Endothelial cell of umbilical vein (primary cell): Measurements from ENCODE around the gene TRAK1. TPM values are rescaled to one million over a fixed set of nuclear protein-coding genes. Genes with fewer than 3 reads are reported as not detected.

Source experiments
- BruUV-seq: library from RNA; stranded (reverse); fragments of 400-500 nt; replicated peaks from 2 replicates; lab custom pipeline; 2021; lab: Mats Ljungman, UMichigan
- CTCF ChIA-PET: fragments of 300-600, 350-600 bp; sonication (Branson Sonifier 250); formaldehyde crosslinking; loops from one replicate; lab custom pipeline; 2021; ENCODE audit warnings: antibody characterized with exemption, inconsistent platforms; lab: Charles Lee
- POLR2A ChIA-PET: fragments of 300-600, 350-600 bp; sonication (Branson Sonifier 250); formaldehyde crosslinking; loops from one replicate; lab custom pipeline; 2021; ENCODE audit warnings: antibody characterized with exemption, inconsistent platforms; lab: Charles Lee
- DNase-seq: peaks from one replicate; pipeline ENCODE4 v3.0.0-alpha.2; 2011; ENCODE audit warnings: low read depth, low spot score
- FAIRE-seq: peaks from 2 replicates; lab custom pipeline; 2011; peaks lifted over from hg19 to GRCh38; lab: Jason Lieb, UNC
- H2AFZ ChIP-seq: 2 replicates; pipeline ENCODE4 v1.6.0; 2012; ENCODE audit warnings: low read depth, low read length, control low read depth, inconsistent platforms
- H3K27ac ChIP-seq: 2 replicates; pipeline ENCODE4 v1.5.1; 2011; ENCODE audit warnings: low read depth, mild to moderate bottlenecking, control low read depth, low read length, moderate library complexity; ENCODE audit not compliant: insufficient read depth
- H3K27me3 ChIP-seq, 2 experiments: 2 replicates each; pipeline versions ENCODE4 v1.6.0 to v1.6.1; 2011; ENCODE audit warnings: low read length in 2 of 2, mixed read lengths in 1 of 2; ENCODE audit not compliant: control insufficient read depth in 2 of 2, insufficient read depth in 2 of 2
- H3K36me3 ChIP-seq, 2 experiments: 2 replicates in 1 of 2; 3 replicates in 1 of 2; pipeline ENCODE4 v1.5.1; 2011; ENCODE audit warnings: low read length in 2 of 2, mild to moderate bottlenecking in 1 of 2, moderate library complexity in 1 of 2; ENCODE audit not compliant: control insufficient read depth in 2 of 2, insufficient read depth in 2 of 2; ENCODE audit errors: extremely low read depth in 1 of 2
- H3K4me1 ChIP-seq: 3 replicates; pipeline ENCODE4 v1.5.1; 2011; ENCODE audit warnings: mild to moderate bottlenecking, low read length; ENCODE audit not compliant: control insufficient read depth, insufficient read depth; ENCODE audit errors: extremely low read depth
- H3K4me2 ChIP-seq: 2 replicates; pipeline ENCODE4 v1.6.1; 2011; ENCODE audit warnings: low read length, control low read depth, mixed read lengths; ENCODE audit not compliant: insufficient read depth
- H3K4me3 ChIP-seq, 3 experiments: fragments of 200-600 bp in 1 of 3; sonication (generic), shearing (Covaris generic) in 1 of 3; replicated peaks in 1 of 3; 2 replicates each; pipeline ENCODE4 v1.5.1; 2011 to 2016; ENCODE audit warnings: control low read depth in 3 of 3, low read length in 3 of 3, mild to moderate bottlenecking in 2 of 3, inconsistent platforms in 1 of 3, low read depth in 1 of 3, moderate library complexity in 1 of 3; ENCODE audit not compliant: insufficient read depth in 1 of 3
- H3K79me2 ChIP-seq: 2 replicates; pipeline ENCODE4 v1.6.0; 2012; ENCODE audit warnings: low read length, inconsistent platforms; ENCODE audit not compliant: control insufficient read depth, insufficient read depth
- H3K9ac ChIP-seq: replicated peaks from 2 replicates; pipeline ENCODE3; 2011; ENCODE audit warnings: low read length, control low read depth; ENCODE audit not compliant: insufficient read depth; ENCODE audit errors: extremely low read depth
- H3K9me1 ChIP-seq: replicated peaks from 3 replicates; pipeline ENCODE4 v1.6.0; 2011; ENCODE audit warnings: mild to moderate bottlenecking, low read length; ENCODE audit not compliant: control insufficient read depth, insufficient read depth; ENCODE audit errors: extremely low read depth
- H3K9me3 ChIP-seq: replicated peaks from 2 replicates; pipeline ENCODE4 v1.5.1; 2012; ENCODE audit warnings: low read length, inconsistent platforms; ENCODE audit not compliant: control insufficient read depth, insufficient read depth
- H4K20me1 ChIP-seq: replicated peaks from 2 replicates; pipeline ENCODE3; 2011; ENCODE audit warnings: mild to moderate bottlenecking, low read length; ENCODE audit not compliant: control insufficient read depth, insufficient read depth; ENCODE audit errors: extremely low read depth
- EZH2 ChIP-seq: IDR thresholded peaks from 2 replicates; pipeline ENCODE4 v1.6.1; 2012; ENCODE audit warnings: borderline replicate concordance, low read depth, mild to moderate bottlenecking, moderate library complexity, low read length, inconsistent platforms; ENCODE audit not compliant: severe bottlenecking
- FOS ChIP-seq: IDR thresholded peaks from 2 replicates; pipeline ENCODE4 v1.6.1; 2011; ENCODE audit warnings: mild to moderate bottlenecking, low read length, moderate library complexity, borderline replicate concordance; ENCODE audit not compliant: insufficient read depth
- GATA2 ChIP-seq: IDR thresholded peaks from 2 replicates; pipeline ENCODE4 v1.7.0; 2011; ENCODE audit warnings: low read depth, mild to moderate bottlenecking, moderate library complexity, mixed read lengths, low read length; ENCODE audit not compliant: insufficient read length, insufficient read depth
- JUN ChIP-seq: IDR thresholded peaks from 2 replicates; pipeline ENCODE4 v1.6.1; 2011; ENCODE audit warnings: borderline replicate concordance, low read depth; ENCODE audit not compliant: insufficient read length, insufficient read depth
- MYC ChIP-seq: IDR thresholded peaks from one replicate; pipeline ENCODE4 v1.6.1; 2011; ENCODE audit warnings: mild to moderate bottlenecking, low read depth, low read length
- POLR2A ChIP-seq: IDR thresholded peaks from 2 replicates; pipeline ENCODE4 v1.6.1; 2012; ENCODE audit warnings: low read depth, mild to moderate bottlenecking, control low read depth, low read length
- POLR2AphosphoS5 ChIP-seq: IDR thresholded peaks from 2 replicates; pipeline ENCODE4 v1.6.1; 2012; ENCODE audit warnings: low read depth, mild to moderate bottlenecking, control low read depth, low read length, moderate library complexity; ENCODE audit not compliant: insufficient read depth
- dilution Hi-C: fragments of 300-500 bp; cut with MboI; formaldehyde crosslinking; loops from one replicate; pipeline ENCODE4 v1.15.0; 2019; ENCODE audit warnings: low sequenced_read_pairs; ENCODE audit not compliant: extremely low pct_ligation_motif_present
- intact Hi-C: fragments of 100-400 bp; cut with micrococcal nuclease; formaldehyde crosslinking; loops from one replicate; pipeline ENCODE4 v1.10.0; 2022
- polyA plus RNA-seq, 4 experiments: library from polyadenylated mRNA; depleted of rRNA in 3 of 4; stranded (reverse) in 3 of 4; unstranded in 1 of 4; fragments of >200 nt; gene quantifications; 2 replicates each; pipeline versions ENCODE4 v1.2.1 to v1.2.3, GENCODE V29; 2011 to 2012; ENCODE audit warnings: missing spikeins in 1 of 4
- total RNA-seq: library from RNA; stranded (reverse); gene quantifications from 2 replicates; pipeline ENCODE4 v1.2.3, GENCODE V29; 2021
- TF ChIP-seq, protein P1 (sequence below), 2 donors: IDR thresholded peaks; 1 replicate in 1 of 2; 2 replicates in 1 of 2; pipeline ENCODE4 v1.5.1; 2011; ENCODE audit warnings: low read length in 2 of 2, mild to moderate bottlenecking in 2 of 2, moderate library complexity in 2 of 2, control low read depth in 1 of 2, inconsistent platforms in 1 of 2, low read depth in 1 of 2; ENCODE audit not compliant: insufficient read depth in 1 of 2; ENCODE audit errors: extremely low read depth in 1 of 2
- TF ChIP-seq, protein P2 (sequence below): IDR thresholded peaks from 2 replicates; pipeline ENCODE4 v1.6.1; 2011; ENCODE audit not compliant: insufficient read depth, insufficient read length

The TRAK1 gene
- total and polyA plus RNA-seq, 2 donors (not counting 3 experiments of a cell fraction or from before 2014, with no cell fraction given), result 38.5 to 59.6 TPM

DNA sequence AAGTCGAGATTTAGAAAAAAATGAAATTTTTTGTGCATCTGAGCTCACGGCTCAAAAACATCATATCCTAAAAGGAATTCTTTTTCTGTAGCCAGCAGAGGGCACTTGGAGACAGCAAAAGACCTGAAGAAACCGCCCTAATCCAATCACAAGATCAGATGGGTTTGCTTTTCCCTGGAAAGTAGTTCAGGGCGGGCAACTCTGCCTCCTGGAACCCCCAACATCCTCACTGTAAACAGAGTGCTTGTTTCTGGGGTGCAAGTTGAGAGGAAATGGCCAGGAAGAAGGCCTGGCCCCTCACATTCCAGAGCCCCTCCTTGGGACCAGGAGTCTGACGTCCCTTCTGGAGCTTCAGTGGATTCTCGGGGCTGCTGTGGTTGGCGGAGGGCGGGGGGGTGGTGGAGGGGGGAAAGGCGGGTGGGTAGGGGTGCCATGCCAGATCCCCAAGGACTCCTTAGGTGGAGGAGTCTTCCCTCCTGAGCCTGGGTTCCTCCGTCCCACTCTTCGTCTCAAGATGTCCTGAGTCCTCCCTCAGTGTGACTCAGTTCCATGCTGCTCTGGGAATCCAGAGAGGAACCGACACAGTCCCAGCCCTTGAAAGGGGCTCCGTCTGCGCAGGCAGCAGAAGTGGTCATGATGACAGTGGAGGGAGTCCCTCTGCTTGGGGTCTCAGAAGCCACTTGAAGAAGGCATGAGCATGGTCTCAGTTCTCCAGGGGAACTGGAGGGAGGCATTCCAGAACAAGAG lies 139.0 kb downstream of the TRAK1 start:
- no peak overlapping the region for H2AFZ ChIP-seq
- no peak overlapping the region for H3K27ac ChIP-seq
- H4K20me1 ChIP-seq, result no peaks in the 10 kb centered on the region
- no peaks in the 10 kb centered on the region for H3K79me2 ChIP-seq
- no peaks in the 10 kb centered on the region for H3K9me1 ChIP-seq
- no peak overlapping the region for H3K4me3 ChIP-seq
- TF ChIP-seq, protein P1, sequence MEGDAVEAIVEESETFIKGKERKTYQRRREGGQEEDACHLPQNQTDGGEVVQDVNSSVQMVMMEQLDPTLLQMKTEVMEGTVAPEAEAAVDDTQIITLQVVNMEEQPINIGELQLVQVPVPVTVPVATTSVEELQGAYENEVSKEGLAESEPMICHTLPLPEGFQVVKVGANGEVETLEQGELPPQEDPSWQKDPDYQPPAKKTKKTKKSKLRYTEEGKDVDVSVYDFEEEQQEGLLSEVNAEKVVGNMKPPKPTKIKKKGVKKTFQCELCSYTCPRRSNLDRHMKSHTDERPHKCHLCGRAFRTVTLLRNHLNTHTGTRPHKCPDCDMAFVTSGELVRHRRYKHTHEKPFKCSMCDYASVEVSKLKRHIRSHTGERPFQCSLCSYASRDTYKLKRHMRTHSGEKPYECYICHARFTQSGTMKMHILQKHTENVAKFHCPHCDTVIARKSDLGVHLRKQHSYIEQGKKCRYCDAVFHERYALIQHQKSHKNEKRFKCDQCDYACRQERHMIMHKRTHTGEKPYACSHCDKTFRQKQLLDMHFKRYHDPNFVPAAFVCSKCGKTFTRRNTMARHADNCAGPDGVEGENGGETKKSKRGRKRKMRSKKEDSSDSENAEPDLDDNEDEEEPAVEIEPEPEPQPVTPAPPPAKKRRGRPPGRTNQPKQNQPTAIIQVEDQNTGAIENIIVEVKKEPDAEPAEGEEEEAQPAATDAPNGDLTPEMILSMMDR (IDR thresholded peaks at IDR 0.05; ENCODE audit: extremely low read depth in 1 of 2, insufficient read depth in 1 of 2, low read depth in 1 of 2, low read length in 2 of 2), result peak; percentile 43 to 45
- TF ChIP-seq MYC, result no peak
- TF ChIP-seq POLR2A, result no peak
- intact Hi-C loops (loop anchor here (1.0 kb wide), 2 partner anchors 214 to 310 kb away; no protein-coding TSS in a partner anchor), dilution Hi-C loops (no loop called here)
- H3K27me3 ChIP-seq, result peaks cover 4 to 7% of the 10 kb centered on the region in 2 experiments
- H3K4me2 ChIP-seq, result no peak overlapping the region
- ChIA-PET POLR2A (no interaction called here), CTCF (interaction anchor here (0.6 to 3.1 kb wide), 41 partner anchors 9 to 1649 kb away, joined by 3 to 105 read pairs (median 5); partner anchors contain the start of gene VIPR1)
- H3K9ac ChIP-seq, result no peak overlapping the region
- FAIRE-seq, result peak; percentile 63
- peak; percentile 46 for DNase-seq
- BruUV-seq, result no TSS peak
- H3K36me3 ChIP-seq, result peaks cover 0 to 3% of the 10 kb centered on the region in 2 experiments
- no peaks in the 10 kb centered on the region for H3K4me1 ChIP-seq
- no peaks in the 10 kb centered on the region for H3K9me3 ChIP-seq

DNA sequence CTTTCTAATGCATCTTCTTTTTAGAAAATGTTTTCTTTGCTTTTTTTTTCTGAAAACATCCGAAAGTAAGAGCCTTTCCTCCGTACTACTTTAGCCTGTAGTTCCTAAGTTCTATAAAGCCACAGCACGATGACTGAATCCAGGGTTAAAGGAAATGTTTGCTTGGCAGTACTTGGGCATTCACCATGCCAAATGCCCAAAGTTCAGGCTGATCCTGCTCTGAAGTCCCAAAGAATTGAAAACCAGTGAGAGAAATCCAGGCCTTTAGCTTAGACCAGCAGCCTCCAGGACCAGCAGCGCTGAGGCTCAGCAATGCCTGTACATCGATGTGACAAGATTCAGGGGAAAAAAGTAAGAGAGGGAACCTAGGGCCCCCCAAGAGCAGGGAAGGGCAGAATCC lies 139.7 kb downstream of the TRAK1 start:
- Histone ChIP-seq H3K27ac (no peak overlapping the region), H3K4me1 (no peaks in the 10 kb centered on the region), H4K20me1 (no peaks in the 10 kb centered on the region), H3K9me1 (no peaks in the 10 kb centered on the region), H3K27me3 (peaks cover 7 to 8% of the 10 kb centered on the region in 2 experiments), H3K79me2 (no peaks in the 10 kb centered on the region), H3K36me3 (no peaks in the 10 kb centered on the region), H3K4me2 (no peak overlapping the region), H3K4me3 (no peak overlapping the region), H3K9ac (no peak overlapping the region), H2AFZ (no peak overlapping the region), H3K9me3 (no peaks in the 10 kb centered on the region)
- ChIA-PET CTCF (interaction anchor here (1.0 to 3.1 kb wide), 4 partner anchors 17 to 316 kb away, joined by 6 to 80 read pairs (median 25); no protein-coding TSS in a partner anchor), POLR2A (no interaction called here)
- no peak for FAIRE-seq
- no peak for DNase-seq
- TF ChIP-seq FOS, result no peak
- no peak for TF ChIP-seq MYC
- no peak for TF ChIP-seq GATA2
- TF ChIP-seq POLR2AphosphoS5, result no peak
- TF ChIP-seq JUN, result no peak
- TF ChIP-seq EZH2, result no peak
- TF ChIP-seq POLR2A, result no peak
- TF ChIP-seq, protein P2, sequence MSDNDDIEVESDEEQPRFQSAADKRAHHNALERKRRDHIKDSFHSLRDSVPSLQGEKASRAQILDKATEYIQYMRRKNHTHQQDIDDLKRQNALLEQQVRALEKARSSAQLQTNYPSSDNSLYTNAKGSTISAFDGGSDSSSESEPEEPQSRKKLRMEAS, result no peak
- TF ChIP-seq, protein P1 (IDR thresholded peaks at IDR 0.05; ENCODE audit: extremely low read depth in 1 of 2, insufficient read depth in 1 of 2, low read depth in 1 of 2, low read length in 2 of 2), result no peak
- dilution Hi-C loops, result no loop called here
- no TSS peak for BruUV-seq
- intact Hi-C loops, result loop anchor here (1.0 kb wide), 2 partner anchors 213 to 309 kb away; no protein-coding TSS in a partner anchor
